Peyer's patch (tissue), 4 donors: Measurements from ENCODE around the gene LMO4.

Experiments used
- CTCF ChIP-seq, 6 experiments: fragments of 450-650 bp in 4 of 6; fragments of 200-600 bp in 2 of 6; sonication (generic) in 1 of 6; IDR thresholded peaks; one replicate each; pipeline ENCODE4 v1.5.1; 2017 to 2019; ENCODE audit warnings: antibody characterized with exemption in 6 of 6, mild to moderate bottlenecking in 3 of 6, moderate library complexity in 1 of 6
- POLR2A ChIP-seq, 2 donors: fragments of 450-650 bp; IDR thresholded peaks; one replicate each; pipeline ENCODE4 v1.5.1; 2017; ENCODE audit warnings: antibody characterized with exemption in 2 of 2, mild to moderate bottlenecking in 2 of 2, moderate library complexity in 2 of 2

GRCh38 chr1:87295445-87296110, 33.1 kb upstream of the LMO4 start:
- TF ChIP-seq CTCF (IDR thresholded peaks at IDR 0.05) = no peak
- TF ChIP-seq POLR2A (IDR thresholded peaks at IDR 0.05) = no peak
